GM12872 (cell line): ENCODE measurements around the gene CACNA2D1.

Experiments
- TF ChIP-seq, protein P1 (sequence below): IDR thresholded peaks from 3 replicates; pipeline ENCODE4 v1.5.1; 2011; ENCODE audit warnings: low read depth, mild to moderate bottlenecking, low read length, moderate library complexity; ENCODE audit not compliant: insufficient read depth

Gene CACNA2D1

DNA sequence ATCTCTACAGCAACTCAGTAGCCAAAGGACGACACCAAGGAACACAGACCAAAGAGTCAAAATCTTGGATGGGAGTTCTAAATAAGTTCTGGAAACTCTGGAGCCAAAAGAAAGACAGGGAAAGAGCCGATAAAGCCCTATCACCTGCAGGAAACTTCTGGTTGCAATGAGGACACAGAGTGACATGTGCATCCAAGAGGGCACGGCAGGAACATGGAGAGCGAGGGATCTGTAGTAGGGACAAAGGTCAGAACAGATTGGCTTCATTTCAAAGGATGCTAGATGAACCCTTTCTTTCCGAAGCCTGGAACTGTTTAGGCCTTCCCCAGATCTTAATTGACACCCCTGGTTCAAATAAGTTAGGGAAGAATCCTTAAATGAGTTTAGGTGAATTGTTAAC lies 39.5 kb downstream of the CACNA2D1 start:
- TF ChIP-seq, protein P1, sequence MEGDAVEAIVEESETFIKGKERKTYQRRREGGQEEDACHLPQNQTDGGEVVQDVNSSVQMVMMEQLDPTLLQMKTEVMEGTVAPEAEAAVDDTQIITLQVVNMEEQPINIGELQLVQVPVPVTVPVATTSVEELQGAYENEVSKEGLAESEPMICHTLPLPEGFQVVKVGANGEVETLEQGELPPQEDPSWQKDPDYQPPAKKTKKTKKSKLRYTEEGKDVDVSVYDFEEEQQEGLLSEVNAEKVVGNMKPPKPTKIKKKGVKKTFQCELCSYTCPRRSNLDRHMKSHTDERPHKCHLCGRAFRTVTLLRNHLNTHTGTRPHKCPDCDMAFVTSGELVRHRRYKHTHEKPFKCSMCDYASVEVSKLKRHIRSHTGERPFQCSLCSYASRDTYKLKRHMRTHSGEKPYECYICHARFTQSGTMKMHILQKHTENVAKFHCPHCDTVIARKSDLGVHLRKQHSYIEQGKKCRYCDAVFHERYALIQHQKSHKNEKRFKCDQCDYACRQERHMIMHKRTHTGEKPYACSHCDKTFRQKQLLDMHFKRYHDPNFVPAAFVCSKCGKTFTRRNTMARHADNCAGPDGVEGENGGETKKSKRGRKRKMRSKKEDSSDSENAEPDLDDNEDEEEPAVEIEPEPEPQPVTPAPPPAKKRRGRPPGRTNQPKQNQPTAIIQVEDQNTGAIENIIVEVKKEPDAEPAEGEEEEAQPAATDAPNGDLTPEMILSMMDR = no peak

GRCh38 chr7:82397879-82398524 lies 45.6 kb downstream of the CACNA2D1 start:
- TF ChIP-seq, protein P1 = no peak

DNA sequence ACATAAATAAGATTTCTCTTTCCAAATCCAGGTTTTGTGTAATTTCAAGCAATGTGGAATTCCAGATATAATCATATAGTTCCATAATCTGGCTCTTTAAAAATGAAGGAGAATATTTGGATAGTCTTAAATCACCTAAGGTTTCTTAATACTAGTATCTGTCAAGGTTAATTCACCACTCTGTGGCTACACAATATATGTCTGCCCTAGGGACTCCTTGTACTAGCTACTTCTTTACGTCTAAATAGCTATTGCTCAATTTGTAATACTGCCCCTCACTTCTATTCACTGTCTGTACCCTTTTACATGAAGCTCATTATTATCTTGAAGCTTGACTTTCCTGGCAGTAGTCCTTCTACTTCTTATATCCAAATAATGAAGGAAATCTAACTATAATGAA lies 47.2 kb downstream of the CACNA2D1 start:
- TF ChIP-seq, protein P1 = no peak

GRCh38 chr7:82395147-82395546 lies 48.4 kb downstream of the CACNA2D1 start:
- TF ChIP-seq, protein P1 = no peak

DNA sequence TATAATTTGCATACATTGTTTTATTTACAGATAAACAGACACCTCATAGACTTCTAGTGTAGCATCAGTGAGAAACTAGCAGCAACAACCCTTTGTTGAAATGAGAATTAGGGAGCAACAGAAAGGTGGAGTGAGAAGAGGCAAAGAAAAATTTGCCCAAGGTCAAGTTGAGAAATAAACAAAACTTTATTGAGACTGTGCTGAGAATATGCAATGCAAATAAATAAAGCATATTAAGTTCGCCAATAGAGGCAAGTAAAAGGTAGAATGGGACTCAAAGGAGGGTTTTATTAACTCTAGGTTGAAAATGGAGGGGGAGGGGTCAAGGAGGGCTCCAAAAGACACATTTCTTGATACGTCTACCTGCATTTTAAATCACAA lies 49.7 kb downstream of the CACNA2D1 start:
- TF ChIP-seq, protein P1 = no peak

DNA sequence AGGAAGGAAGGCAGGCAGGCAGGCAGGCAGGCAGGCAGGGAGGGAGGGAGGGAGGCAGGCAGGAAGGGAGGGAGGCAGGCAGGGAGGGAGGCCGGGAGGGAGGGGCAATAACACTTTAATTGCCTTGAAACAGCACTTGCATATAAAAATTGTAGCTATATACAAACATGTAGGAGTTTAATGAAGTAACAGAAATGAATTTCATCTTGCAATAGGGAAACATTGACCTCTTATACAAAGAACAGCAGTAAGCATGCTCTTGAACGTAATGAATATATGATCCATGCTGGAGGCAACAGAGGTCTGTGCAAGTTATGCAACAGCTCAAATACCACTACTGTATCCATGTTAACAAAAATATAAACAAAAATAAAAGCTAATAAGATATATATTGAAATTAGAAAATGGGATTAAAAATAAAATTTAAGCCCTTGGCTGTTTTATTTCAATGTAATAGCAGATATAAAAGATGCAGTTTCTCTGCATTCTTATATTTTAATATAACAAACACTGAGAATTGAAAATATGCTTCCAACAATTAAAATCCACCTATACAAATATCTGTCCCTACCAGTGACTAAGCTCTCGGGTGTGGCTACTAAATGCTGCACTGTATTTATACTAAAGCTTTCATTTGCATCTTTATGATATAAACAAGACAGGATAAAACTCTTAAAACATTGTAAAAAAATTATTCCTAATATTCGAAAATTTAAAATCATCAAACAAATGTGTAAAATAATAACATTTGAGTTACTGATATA lies 50.3 kb downstream of the CACNA2D1 start:
- TF ChIP-seq, protein P1 = no peak

GRCh38 chr7:82390936-82391335 lies 52.6 kb downstream of the CACNA2D1 start:
- TF ChIP-seq, protein P1 = no peak
